ENCODE results near the gene GSTP1.
"Not testable (repeated sequence)": the region's sequence is repeated elsewhere in the genome, so short reads cannot be mapped to it uniquely, and the experiment has no call there.

GRCh38 chr11:67619683-67620618 is 36.3 kb downstream of the GSTP1 start:
- not testable (repeated sequence) for TF ChIP-seq SUZ12 (IDR thresholded peaks at IDR 0.05; ENCODE audit: extremely low read depth, insufficient read depth, insufficient read length); YY1 (IDR thresholded peaks at IDR 0.05; ENCODE audit: insufficient read depth, insufficient read length); ZNF274 (IDR thresholded peaks at IDR 0.05; ENCODE audit: low read depth, low read length)
